HL-60 (cell line): ENCODE results near the gene DLK1.

ENCODE experiments used
- DNase-seq, 2 experiments: peaks; one replicate each; pipeline ENCODE4 v3.0.0-alpha.2; 2010 to 2020; ENCODE audit warnings: low read depth in 1 of 2, low spot score in 1 of 2
- H3K27ac ChIP-seq: fragments of 250-450 bp; sonication (Bioruptor Pico); replicated peaks from 2 replicates; pipeline ENCODE4 v1.5.1; 2020; ENCODE audit warnings: mild to moderate bottlenecking, moderate library complexity
- H3K27me3 ChIP-seq: fragments of 250-450 bp; sonication (Bioruptor Pico); 2 replicates; pipeline ENCODE4 v1.5.1; 2021; ENCODE audit warnings: mild to moderate bottlenecking, moderate library complexity; ENCODE audit not compliant: insufficient read depth, poor library complexity, severe bottlenecking
- H3K4me3 ChIP-seq: replicated peaks from 2 replicates; pipeline ENCODE4 v1.5.1; 2011; ENCODE audit warnings: mild to moderate bottlenecking, control low read depth, low read length; ENCODE audit not compliant: insufficient read depth
- GABPA ChIP-seq: IDR thresholded peaks from 2 replicates; pipeline ENCODE4 v1.6.1; 2012; ENCODE audit warnings: low read depth
- POLR2AphosphoS5 ChIP-seq: IDR thresholded peaks from 2 replicates; pipeline ENCODE4 v1.6.1; 2012; ENCODE audit warnings: low read depth
- SPI1 ChIP-seq: IDR thresholded peaks from 2 replicates; pipeline ENCODE4 v1.6.1; 2012; ENCODE audit warnings: low read depth, mild to moderate bottlenecking, borderline replicate concordance
- TF ChIP-seq, protein P1 (sequence below): IDR thresholded peaks from one replicate; pipeline ENCODE4 v1.5.1; 2011; ENCODE audit warnings: low read length, control low read depth, inconsistent platforms; ENCODE audit not compliant: insufficient read depth
- TF ChIP-seq, protein P2 (sequence below): IDR thresholded peaks from 2 replicates; pipeline ENCODE4 v1.6.1; 2012; ENCODE audit warnings: low read depth; ENCODE audit not compliant: insufficient replicate concordance

The DLK1 gene

DNA sequence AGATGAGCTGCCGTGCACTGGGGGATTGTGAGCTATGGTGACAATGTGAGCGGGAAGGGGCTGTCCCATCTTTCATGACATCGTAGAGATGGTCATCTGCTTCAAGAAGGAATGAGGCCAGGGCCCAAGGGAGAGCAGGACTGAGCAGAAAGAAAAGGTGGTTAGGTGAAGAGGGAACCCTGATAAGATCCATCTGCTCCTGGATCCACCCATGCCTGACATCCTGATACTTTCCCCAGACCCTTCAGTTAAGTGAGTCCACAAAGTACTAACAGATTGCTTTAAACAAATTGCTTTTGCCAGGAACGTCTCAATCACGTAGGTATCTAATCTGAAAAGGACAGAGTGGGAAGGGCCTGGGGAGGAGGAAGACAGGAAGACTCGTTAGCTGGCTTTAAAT, 25.4 kb upstream of the DLK1 start:
- no peak for DNase-seq
- no peak overlapping the region for H3K27ac ChIP-seq
- H3K27me3 ChIP-seq = no peaks in the 10 kb centered on the region
- H3K4me3 ChIP-seq = no peak overlapping the region
- TF ChIP-seq GABPA (no peak), SPI1 (no peak), POLR2AphosphoS5 (no peak)
- TF ChIP-seq, protein P1, sequence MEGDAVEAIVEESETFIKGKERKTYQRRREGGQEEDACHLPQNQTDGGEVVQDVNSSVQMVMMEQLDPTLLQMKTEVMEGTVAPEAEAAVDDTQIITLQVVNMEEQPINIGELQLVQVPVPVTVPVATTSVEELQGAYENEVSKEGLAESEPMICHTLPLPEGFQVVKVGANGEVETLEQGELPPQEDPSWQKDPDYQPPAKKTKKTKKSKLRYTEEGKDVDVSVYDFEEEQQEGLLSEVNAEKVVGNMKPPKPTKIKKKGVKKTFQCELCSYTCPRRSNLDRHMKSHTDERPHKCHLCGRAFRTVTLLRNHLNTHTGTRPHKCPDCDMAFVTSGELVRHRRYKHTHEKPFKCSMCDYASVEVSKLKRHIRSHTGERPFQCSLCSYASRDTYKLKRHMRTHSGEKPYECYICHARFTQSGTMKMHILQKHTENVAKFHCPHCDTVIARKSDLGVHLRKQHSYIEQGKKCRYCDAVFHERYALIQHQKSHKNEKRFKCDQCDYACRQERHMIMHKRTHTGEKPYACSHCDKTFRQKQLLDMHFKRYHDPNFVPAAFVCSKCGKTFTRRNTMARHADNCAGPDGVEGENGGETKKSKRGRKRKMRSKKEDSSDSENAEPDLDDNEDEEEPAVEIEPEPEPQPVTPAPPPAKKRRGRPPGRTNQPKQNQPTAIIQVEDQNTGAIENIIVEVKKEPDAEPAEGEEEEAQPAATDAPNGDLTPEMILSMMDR = no peak
- TF ChIP-seq, protein P2, sequence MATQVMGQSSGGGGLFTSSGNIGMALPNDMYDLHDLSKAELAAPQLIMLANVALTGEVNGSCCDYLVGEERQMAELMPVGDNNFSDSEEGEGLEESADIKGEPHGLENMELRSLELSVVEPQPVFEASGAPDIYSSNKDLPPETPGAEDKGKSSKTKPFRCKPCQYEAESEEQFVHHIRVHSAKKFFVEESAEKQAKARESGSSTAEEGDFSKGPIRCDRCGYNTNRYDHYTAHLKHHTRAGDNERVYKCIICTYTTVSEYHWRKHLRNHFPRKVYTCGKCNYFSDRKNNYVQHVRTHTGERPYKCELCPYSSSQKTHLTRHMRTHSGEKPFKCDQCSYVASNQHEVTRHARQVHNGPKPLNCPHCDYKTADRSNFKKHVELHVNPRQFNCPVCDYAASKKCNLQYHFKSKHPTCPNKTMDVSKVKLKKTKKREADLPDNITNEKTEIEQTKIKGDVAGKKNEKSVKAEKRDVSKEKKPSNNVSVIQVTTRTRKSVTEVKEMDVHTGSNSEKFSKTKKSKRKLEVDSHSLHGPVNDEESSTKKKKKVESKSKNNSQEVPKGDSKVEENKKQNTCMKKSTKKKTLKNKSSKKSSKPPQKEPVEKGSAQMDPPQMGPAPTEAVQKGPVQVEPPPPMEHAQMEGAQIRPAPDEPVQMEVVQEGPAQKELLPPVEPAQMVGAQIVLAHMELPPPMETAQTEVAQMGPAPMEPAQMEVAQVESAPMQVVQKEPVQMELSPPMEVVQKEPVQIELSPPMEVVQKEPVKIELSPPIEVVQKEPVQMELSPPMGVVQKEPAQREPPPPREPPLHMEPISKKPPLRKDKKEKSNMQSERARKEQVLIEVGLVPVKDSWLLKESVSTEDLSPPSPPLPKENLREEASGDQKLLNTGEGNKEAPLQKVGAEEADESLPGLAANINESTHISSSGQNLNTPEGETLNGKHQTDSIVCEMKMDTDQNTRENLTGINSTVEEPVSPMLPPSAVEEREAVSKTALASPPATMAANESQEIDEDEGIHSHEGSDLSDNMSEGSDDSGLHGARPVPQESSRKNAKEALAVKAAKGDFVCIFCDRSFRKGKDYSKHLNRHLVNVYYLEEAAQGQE = no peak

DNA sequence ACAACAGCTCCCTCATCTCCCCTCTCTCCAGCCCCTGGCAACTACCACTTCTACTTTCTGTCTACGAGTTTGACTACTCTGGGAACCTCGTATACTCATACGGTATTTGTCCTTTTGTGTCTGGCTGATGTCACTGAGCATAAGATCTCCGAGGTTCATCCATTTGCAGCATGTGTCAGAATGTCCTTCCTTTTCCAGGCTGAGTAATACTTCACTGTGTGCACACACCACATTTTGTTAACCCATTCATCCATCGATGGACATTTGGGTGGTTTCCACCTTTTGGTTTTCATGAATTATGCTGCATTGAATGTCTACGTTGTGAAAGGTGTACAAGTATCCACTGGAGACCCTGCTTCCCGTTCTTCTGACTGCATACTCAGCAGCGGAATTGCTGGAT, 24.1 kb upstream of the DLK1 start:
- no peak for TF ChIP-seq GABPA
- TF ChIP-seq, protein P2 = no peak
- no peak for TF ChIP-seq POLR2AphosphoS5
- TF ChIP-seq SPI1 = no peak
- TF ChIP-seq, protein P1 = no peak
- no peak overlapping the region for H3K27ac ChIP-seq
- no peaks in the 10 kb centered on the region for H3K27me3 ChIP-seq
- no peak overlapping the region for H3K4me3 ChIP-seq
- DNase-seq = no peak

DNA sequence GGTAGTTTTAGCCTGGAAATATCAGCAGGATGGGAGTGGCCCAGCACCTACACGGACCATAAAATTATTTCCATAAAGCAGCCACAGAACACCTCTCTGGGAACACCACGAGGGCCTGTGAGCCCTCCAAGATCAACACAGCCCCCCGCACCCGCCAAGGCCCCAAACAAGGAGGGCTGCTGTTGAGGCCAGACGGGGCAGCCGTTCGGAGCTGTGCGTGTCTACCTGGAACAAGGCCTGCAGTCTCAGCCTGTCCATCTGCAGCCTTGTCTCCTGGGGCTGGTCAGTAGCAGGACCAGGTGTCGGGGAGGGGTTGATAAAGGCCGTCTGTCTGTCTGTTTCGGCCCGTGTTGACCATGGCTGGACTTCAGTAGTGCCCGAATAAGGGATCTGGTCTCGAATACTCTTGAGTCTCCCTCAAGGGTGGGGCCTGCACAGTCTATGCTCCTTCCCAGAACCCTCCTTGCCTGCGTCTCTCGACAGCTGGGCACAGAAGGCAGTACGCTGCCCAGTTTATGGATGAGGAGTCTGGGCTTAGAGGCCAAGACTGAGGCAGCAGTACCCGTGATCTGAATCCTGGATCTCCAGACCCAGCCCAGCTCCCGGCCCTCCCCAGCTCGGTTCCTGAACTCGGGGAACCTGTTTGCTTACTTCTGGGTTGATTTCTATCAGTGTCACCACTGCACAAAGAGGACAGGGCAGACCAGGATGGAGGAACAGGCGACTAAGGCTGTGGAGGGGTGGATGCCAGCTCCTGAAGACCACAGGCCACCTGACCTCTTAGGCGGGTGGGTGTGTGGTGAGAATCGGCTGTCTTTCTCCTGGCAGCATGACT, 23.1 kb upstream of the DLK1 start:
- no peaks in the 10 kb centered on the region for H3K27me3 ChIP-seq
- H3K27ac ChIP-seq = no peak overlapping the region
- no peak for DNase-seq
- no peak for TF ChIP-seq SPI1
- TF ChIP-seq POLR2AphosphoS5 = no peak
- TF ChIP-seq, protein P1 = no peak
- TF ChIP-seq, protein P2 = no peak
- no peak for TF ChIP-seq GABPA
- H3K4me3 ChIP-seq = no peak overlapping the region
